ENCODE data around the gene LRRC7.
"Not testable (repeated sequence)": the region's sequence is repeated elsewhere in the genome, so short reads cannot be mapped to it uniquely, and the experiment has no call there.

- TF ChIP-seq, protein P1, sequence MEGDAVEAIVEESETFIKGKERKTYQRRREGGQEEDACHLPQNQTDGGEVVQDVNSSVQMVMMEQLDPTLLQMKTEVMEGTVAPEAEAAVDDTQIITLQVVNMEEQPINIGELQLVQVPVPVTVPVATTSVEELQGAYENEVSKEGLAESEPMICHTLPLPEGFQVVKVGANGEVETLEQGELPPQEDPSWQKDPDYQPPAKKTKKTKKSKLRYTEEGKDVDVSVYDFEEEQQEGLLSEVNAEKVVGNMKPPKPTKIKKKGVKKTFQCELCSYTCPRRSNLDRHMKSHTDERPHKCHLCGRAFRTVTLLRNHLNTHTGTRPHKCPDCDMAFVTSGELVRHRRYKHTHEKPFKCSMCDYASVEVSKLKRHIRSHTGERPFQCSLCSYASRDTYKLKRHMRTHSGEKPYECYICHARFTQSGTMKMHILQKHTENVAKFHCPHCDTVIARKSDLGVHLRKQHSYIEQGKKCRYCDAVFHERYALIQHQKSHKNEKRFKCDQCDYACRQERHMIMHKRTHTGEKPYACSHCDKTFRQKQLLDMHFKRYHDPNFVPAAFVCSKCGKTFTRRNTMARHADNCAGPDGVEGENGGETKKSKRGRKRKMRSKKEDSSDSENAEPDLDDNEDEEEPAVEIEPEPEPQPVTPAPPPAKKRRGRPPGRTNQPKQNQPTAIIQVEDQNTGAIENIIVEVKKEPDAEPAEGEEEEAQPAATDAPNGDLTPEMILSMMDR (conservative IDR thresholded peaks at IDR 0.05; ENCODE audit: low read length) = not testable (repeated sequence)
- TF ChIP-seq EZH2phosphoT487 (IDR thresholded peaks at IDR 0.05; ENCODE audit: borderline replicate concordance) = not testable (repeated sequence)
Observed at GRCh38 chr1:69888016-69888415, 320.3 kb downstream of the LRRC7 start.
